Sigmoid colon (tissue), 7 donors: ENCODE results near the gene TNS1. TPM values are rescaled to one million over a fixed set of nuclear protein-coding genes. Genes with fewer than 3 reads are reported as not detected.

Source experiments
- DNase-seq: peaks from one replicate; pipeline ENCODE4 v3.0.0-alpha.2; 2019
- H3K27ac ChIP-seq, 4 donors: fragments of 200-600 bp; sonication (generic); one replicate each; pipeline ENCODE4 v1.5.1; 2016 to 2019; ENCODE audit warnings: mild to moderate bottlenecking in 1 of 4
- H3K27me3 ChIP-seq, 3 donors: fragments of 200-600 bp; sonication (generic); one replicate each; pipeline ENCODE4 v1.5.1; 2019; ENCODE audit warnings: mild to moderate bottlenecking in 1 of 3
- H3K36me3 ChIP-seq, 4 donors: fragments of 200-600 bp; sonication (generic); one replicate each; pipeline ENCODE4 v1.5.1; 2016 to 2019
- H3K4me1 ChIP-seq, 4 donors: fragments of 200-600 bp; sonication (generic); one replicate each; pipeline ENCODE4 v1.5.1; 2017 to 2019
- H3K4me3 ChIP-seq, 4 donors: fragments of 200-600 bp; sonication (generic); one replicate each; pipeline ENCODE4 v1.5.1; 2017 to 2019; ENCODE audit warnings: mild to moderate bottlenecking in 2 of 4, moderate library complexity in 1 of 4
- H3K9me3 ChIP-seq, 4 donors: fragments of 200-600 bp in 3 of 4; sonication (generic) in 3 of 4; one replicate each; pipeline versions ENCODE4 v1.5.1 to v1.6.1; 2013 to 2019
- EP300 ChIP-seq, 4 donors: sonication (generic); formaldehyde crosslinking; IDR thresholded peaks; one replicate each; pipeline ENCODE4 v1.6.1; 2017; ENCODE audit warnings: antibody characterized with exemption in 4 of 4
- POLR2A ChIP-seq, 2 donors: fragments of 450-650 bp; IDR thresholded peaks; one replicate each; pipeline ENCODE4 v1.6.1; 2016; ENCODE audit warnings: antibody characterized with exemption in 2 of 2, mild to moderate bottlenecking in 2 of 2, moderate library complexity in 2 of 2
- POLR2AphosphoS5 ChIP-seq, 4 donors: sonication (generic); formaldehyde crosslinking; IDR thresholded peaks; one replicate each; pipeline ENCODE4 v1.6.1; 2017; ENCODE audit warnings: antibody characterized with exemption in 4 of 4
- WGBS, 2 donors: extraction: QIAGEN DNeasy Blood & Tissue Kit; methylation state at CpG; one replicate each; pipeline ENCODE4 v1.1.7; 2013; 5-methylcytosine and 5-hydroxymethylcytosine counted together
- intact Hi-C: fragments of 100-400 bp; cut with DNase I; formaldehyde crosslinking; loops from one replicate; pipeline ENCODE4 v1.15.1; 2023
- polyA plus RNA-seq, 3 donors: library from polyadenylated mRNA; stranded (reverse); fragments of 200-250 nt; gene quantifications; one replicate each; pipeline ENCODE4 v1.2.3, GENCODE V29; 2013
- total RNA-seq, 4 donors: library from RNA; depleted of rRNA; stranded (reverse); fragments of >200 nt; gene quantifications; one replicate each; pipeline ENCODE4 v1.1.0, GENCODE V29; 2016
- TF ChIP-seq, protein P1 (sequence below), 4 experiments: fragments of 450-650 bp in 3 of 4; fragments of 200-600 bp in 1 of 4; IDR thresholded peaks; one replicate each; pipeline ENCODE4 v1.5.1; 2016 to 2019; ENCODE audit warnings: antibody characterized with exemption in 4 of 4, mild to moderate bottlenecking in 3 of 4, moderate library complexity in 2 of 4
- donor health status: healthy with polysubstance abuse.
- donor health status: Bipolar disorder and iron deficiency.
- donor health status: healthy.

The TNS1 gene
- total and polyA plus RNA-seq, 7 donors = 3.7 to 1,607 (median 444) TPM

GRCh38 chr2:218043701-218044109, 40.9 kb upstream of the TNS1 start:
- WGBS, 2 donors = 89 to 93% methylated on average over 5 of the region's 5 CpGs
- Histone ChIP-seq H3K36me3 (no peaks in the 10 kb centered on the region), H3K4me1 (no peaks in the 10 kb centered on the region), H3K4me3 (no peak overlapping the region), H3K9me3 (no peaks in the 10 kb centered on the region), H3K27me3 (no peaks in the 10 kb centered on the region), H3K27ac (no peak overlapping the region)
- no peak for DNase-seq
- TF ChIP-seq, protein P1, sequence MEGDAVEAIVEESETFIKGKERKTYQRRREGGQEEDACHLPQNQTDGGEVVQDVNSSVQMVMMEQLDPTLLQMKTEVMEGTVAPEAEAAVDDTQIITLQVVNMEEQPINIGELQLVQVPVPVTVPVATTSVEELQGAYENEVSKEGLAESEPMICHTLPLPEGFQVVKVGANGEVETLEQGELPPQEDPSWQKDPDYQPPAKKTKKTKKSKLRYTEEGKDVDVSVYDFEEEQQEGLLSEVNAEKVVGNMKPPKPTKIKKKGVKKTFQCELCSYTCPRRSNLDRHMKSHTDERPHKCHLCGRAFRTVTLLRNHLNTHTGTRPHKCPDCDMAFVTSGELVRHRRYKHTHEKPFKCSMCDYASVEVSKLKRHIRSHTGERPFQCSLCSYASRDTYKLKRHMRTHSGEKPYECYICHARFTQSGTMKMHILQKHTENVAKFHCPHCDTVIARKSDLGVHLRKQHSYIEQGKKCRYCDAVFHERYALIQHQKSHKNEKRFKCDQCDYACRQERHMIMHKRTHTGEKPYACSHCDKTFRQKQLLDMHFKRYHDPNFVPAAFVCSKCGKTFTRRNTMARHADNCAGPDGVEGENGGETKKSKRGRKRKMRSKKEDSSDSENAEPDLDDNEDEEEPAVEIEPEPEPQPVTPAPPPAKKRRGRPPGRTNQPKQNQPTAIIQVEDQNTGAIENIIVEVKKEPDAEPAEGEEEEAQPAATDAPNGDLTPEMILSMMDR (IDR thresholded peaks at IDR 0.05) = no peak
- TF ChIP-seq POLR2AphosphoS5 (IDR thresholded peaks at IDR 0.05) = no peak
- TF ChIP-seq EP300 (IDR thresholded peaks at IDR 0.05) = no peak
- TF ChIP-seq POLR2A (IDR thresholded peaks at IDR 0.05) = no peak
- intact Hi-C loops = no loop called here

GRCh38 chr2:218043100-218043499, 40.3 kb upstream of the TNS1 start:
- no peaks in the 10 kb centered on the region for H3K9me3 ChIP-seq
- H3K27me3 ChIP-seq = peaks cover 0 to 6% (median 0%) of the 10 kb centered on the region in 3 donors
- intact Hi-C loops = no loop called here
- WGBS, 2 donors = 88 to 91% methylated on average over 1 of the region's 1 CpG
- no peaks in the 10 kb centered on the region for H3K36me3 ChIP-seq
- H3K4me1 ChIP-seq = no peaks in the 10 kb centered on the region
- H3K27ac ChIP-seq = no peak overlapping the region
- no peak for DNase-seq
- no peak overlapping the region for H3K4me3 ChIP-seq
- no peak for TF ChIP-seq POLR2AphosphoS5 (IDR thresholded peaks at IDR 0.05)
- TF ChIP-seq POLR2A (IDR thresholded peaks at IDR 0.05) = no peak
- no peak for TF ChIP-seq EP300 (IDR thresholded peaks at IDR 0.05)
- TF ChIP-seq, protein P1 (IDR thresholded peaks at IDR 0.05) = no peak

GRCh38 chr2:218041302-218042168, 38.7 kb upstream of the TNS1 start:
- Histone ChIP-seq H3K27me3 (peaks cover 0 to 6% (median 0%) of the 10 kb centered on the region in 3 donors), H3K9me3 (no peaks in the 10 kb centered on the region), H3K4me1 (no peaks in the 10 kb centered on the region), H3K36me3 (no peaks in the 10 kb centered on the region), H3K27ac (no peak overlapping the region), H3K4me3 (no peak overlapping the region)
- no peak for DNase-seq
- no peak for TF ChIP-seq POLR2AphosphoS5 (IDR thresholded peaks at IDR 0.05)
- TF ChIP-seq, protein P1 (IDR thresholded peaks at IDR 0.05) = no peak
- no peak for TF ChIP-seq EP300 (IDR thresholded peaks at IDR 0.05)
- no peak for TF ChIP-seq POLR2A (IDR thresholded peaks at IDR 0.05)
- intact Hi-C loops = no loop called here
- 81 to 86% methylated on average over 2 of the region's 2 CpGs for WGBS, 2 donors

GRCh38 chr2:218040883-218041282, 38.1 kb upstream of the TNS1 start:
- TF ChIP-seq EP300 (IDR thresholded peaks at IDR 0.05) = no peak
- TF ChIP-seq POLR2A (IDR thresholded peaks at IDR 0.05) = no peak
- TF ChIP-seq POLR2AphosphoS5 (IDR thresholded peaks at IDR 0.05) = no peak
- TF ChIP-seq, protein P1 (IDR thresholded peaks at IDR 0.05) = no peak
- DNase-seq = no peak
- intact Hi-C loops = no loop called here
- Histone ChIP-seq H3K27me3 (peaks cover 0 to 6% (median 0%) of the 10 kb centered on the region in 3 donors), H3K4me1 (no peaks in the 10 kb centered on the region), H3K9me3 (no peaks in the 10 kb centered on the region), H3K36me3 (no peaks in the 10 kb centered on the region), H3K27ac (no peak overlapping the region), H3K4me3 (no peak overlapping the region)
- WGBS, 2 donors = 51 to 75% methylated on average over 2 of the region's 2 CpGs
